Measurements from ENCODE around the gene BAHD1.

The BAHD1 gene

DNA sequence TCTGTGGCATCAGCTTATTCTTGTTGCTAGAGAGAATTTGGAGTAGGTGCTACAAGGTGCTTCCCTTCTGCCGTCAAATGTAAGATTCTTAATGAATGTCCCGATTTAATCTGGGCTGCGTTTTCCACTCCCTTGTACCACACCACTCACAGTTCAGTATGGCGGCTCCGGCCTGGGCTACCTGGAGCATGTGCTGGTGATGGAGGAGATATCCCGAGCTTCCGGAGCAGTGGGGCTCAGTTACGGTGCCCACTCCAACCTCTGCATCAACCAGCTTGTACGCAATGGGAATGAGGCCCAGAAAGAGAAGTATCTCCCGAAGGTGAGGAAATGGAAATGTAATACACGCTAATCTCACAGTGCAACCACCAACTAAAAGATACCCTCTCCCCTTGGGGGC is 30.3 kb upstream of the BAHD1 start:
- H3K4me3 ChIP-seq (IDR thresholded peaks at IDR 0.05; ENCODE audit: insufficient read depth, low read depth, low read length): no peak overlapping the region
- H3K27me3 ChIP-seq (ENCODE audit: insufficient read depth, low read depth): no peaks in the 10 kb centered on the region
- no peak overlapping the region for H2AFZ ChIP-seq (ENCODE audit: low read depth)
- H3K4me1 ChIP-seq (ENCODE audit: low read depth, poor library complexity, severe bottlenecking): peaks cover 34% of the 10 kb centered on the region
- TF ChIP-seq CTCF (conservative IDR thresholded peaks at IDR 0.05; ENCODE audit: low read depth, low read length): no peak
- H3K27ac ChIP-seq: no peak overlapping the region
- H4K20me1 ChIP-seq (ENCODE audit: insufficient read depth): no peaks in the 10 kb centered on the region
- no peak overlapping the region for H3K4me2 ChIP-seq
- no peak overlapping the region for H3K9ac ChIP-seq
- H3K36me3 ChIP-seq (ENCODE audit: insufficient read depth): no peaks in the 10 kb centered on the region
- no peaks in the 10 kb centered on the region for H3K79me2 ChIP-seq (ENCODE audit: insufficient read depth, low read depth)

GRCh38 chr15:40412095-40412759 is 28.5 kb upstream of the BAHD1 start:
- H4K20me1 ChIP-seq (ENCODE audit: insufficient read depth): no peaks in the 10 kb centered on the region
- no peaks in the 10 kb centered on the region for H3K36me3 ChIP-seq (ENCODE audit: insufficient read depth)
- no peak overlapping the region for H3K27ac ChIP-seq
- H3K9ac ChIP-seq: no peak overlapping the region
- H2AFZ ChIP-seq (ENCODE audit: low read depth): no peak overlapping the region
- H3K4me2 ChIP-seq: no peak overlapping the region
- no peak overlapping the region for H3K4me3 ChIP-seq (IDR thresholded peaks at IDR 0.05; ENCODE audit: insufficient read depth, low read depth, low read length)
- no peaks in the 10 kb centered on the region for H3K79me2 ChIP-seq (ENCODE audit: insufficient read depth, low read depth)
- peaks cover 25% of the 10 kb centered on the region for H3K4me1 ChIP-seq (ENCODE audit: low read depth, poor library complexity, severe bottlenecking)
- no peak for TF ChIP-seq CTCF (conservative IDR thresholded peaks at IDR 0.05; ENCODE audit: low read depth, low read length)
- H3K27me3 ChIP-seq (ENCODE audit: insufficient read depth, low read depth): no peaks in the 10 kb centered on the region

GRCh38 chr15:40413036-40413435 is 27.7 kb upstream of the BAHD1 start:
- Histone ChIP-seq H3K9ac (no peak overlapping the region), H3K79me2 (ENCODE audit: insufficient read depth, low read depth) (no peaks in the 10 kb centered on the region), H3K36me3 (ENCODE audit: insufficient read depth) (no peaks in the 10 kb centered on the region), H3K4me3 (IDR thresholded peaks at IDR 0.05; ENCODE audit: insufficient read depth, low read depth, low read length) (no peak overlapping the region), H3K27ac (no peak overlapping the region), H2AFZ (ENCODE audit: low read depth) (no peak overlapping the region), H4K20me1 (ENCODE audit: insufficient read depth) (no peaks in the 10 kb centered on the region), H3K27me3 (ENCODE audit: insufficient read depth, low read depth) (no peaks in the 10 kb centered on the region), H3K4me1 (ENCODE audit: low read depth, poor library complexity, severe bottlenecking) (peaks cover 17% of the 10 kb centered on the region), H3K4me2 (no peak overlapping the region)
- no peak for TF ChIP-seq CTCF (conservative IDR thresholded peaks at IDR 0.05; ENCODE audit: low read depth, low read length)

DNA sequence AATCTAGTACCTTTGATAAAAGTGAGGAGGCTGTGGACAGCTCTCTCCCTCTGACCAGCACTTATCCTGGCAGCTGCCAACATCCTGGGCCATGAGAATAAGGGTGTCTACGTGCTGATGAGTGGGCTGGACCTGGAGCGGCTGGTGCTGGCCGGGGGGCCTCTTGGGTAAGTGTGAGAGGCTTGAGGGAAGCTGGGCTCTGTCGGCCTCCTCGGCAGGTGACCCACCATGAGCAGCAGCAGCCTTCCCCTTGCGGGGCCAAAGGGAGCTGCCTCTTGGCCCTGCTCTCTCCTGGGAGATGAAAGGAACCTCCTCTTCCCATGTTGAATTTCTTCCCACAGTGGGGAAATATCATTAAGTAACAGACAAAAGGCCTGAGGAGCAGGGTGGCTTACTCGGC is 25.9 kb upstream of the BAHD1 start:
- Histone ChIP-seq H3K4me2 (no peak overlapping the region), H3K4me3 (IDR thresholded peaks at IDR 0.05; ENCODE audit: insufficient read depth, low read depth, low read length) (no peak overlapping the region), H4K20me1 (ENCODE audit: insufficient read depth) (no peaks in the 10 kb centered on the region), H3K27me3 (ENCODE audit: insufficient read depth, low read depth) (no peaks in the 10 kb centered on the region), H3K9ac (no peak overlapping the region), H3K27ac (no peak overlapping the region), H2AFZ (ENCODE audit: low read depth) (no peak overlapping the region), H3K79me2 (ENCODE audit: insufficient read depth, low read depth) (no peaks in the 10 kb centered on the region), H3K36me3 (ENCODE audit: insufficient read depth) (no peaks in the 10 kb centered on the region), H3K4me1 (ENCODE audit: low read depth, poor library complexity, severe bottlenecking) (no peaks in the 10 kb centered on the region)
- TF ChIP-seq CTCF (conservative IDR thresholded peaks at IDR 0.05; ENCODE audit: low read depth, low read length): no peak
